ENCODE data around the gene PRKAR1B.

The PRKAR1B gene

GRCh38 chr7:572416-573268 lies 154.4 kb downstream of the PRKAR1B start:
- peak overlapping the region; percentile 63 for H3K4me3 Mint-ChIP-seq
- TF ChIP-seq CTCF (IDR thresholded peaks at IDR 0.05) = no peak
- peaks cover 2% of the 10 kb centered on the region for H3K27me3 Mint-ChIP-seq (ENCODE audit: low read depth, poor library complexity)
- peaks cover 65% of the 10 kb centered on the region for H3K4me1 Mint-ChIP-seq
- H3K9me3 Mint-ChIP-seq = peaks cover 9% of the 10 kb centered on the region
- H3K36me3 Mint-ChIP-seq (ENCODE audit: low read depth) = peaks cover 23% of the 10 kb centered on the region
- DNase-seq = peak; percentile 57
- H3K27ac Mint-ChIP-seq = peak overlapping the region; percentile 98

- Mint-ChIP-seq H3K9me3 (peaks cover 9% of the 10 kb centered on the region), H3K4me3 (no peak overlapping the region), H3K4me1 (peaks cover 61% of the 10 kb centered on the region), H3K36me3 (ENCODE audit: low read depth) (peaks cover 18% of the 10 kb centered on the region), H3K27ac (no peak overlapping the region), H3K27me3 (ENCODE audit: low read depth, poor library complexity) (peaks cover 2% of the 10 kb centered on the region)
- DNase-seq = no peak
- TF ChIP-seq CTCF (IDR thresholded peaks at IDR 0.05) = no peak
These were observed 155.2 kb downstream of the PRKAR1B start for GRCh38 chr7:571718-572415.

GRCh38 chr7:571096-571717 lies 155.9 kb downstream of the PRKAR1B start:
- Mint-ChIP-seq H3K36me3 (ENCODE audit: low read depth) (peaks cover 12% of the 10 kb centered on the region), H3K27me3 (ENCODE audit: low read depth, poor library complexity) (peaks cover 2% of the 10 kb centered on the region), H3K27ac (no peak overlapping the region), H3K9me3 (peaks cover 6% of the 10 kb centered on the region), H3K4me3 (no peak overlapping the region), H3K4me1 (peaks cover 54% of the 10 kb centered on the region)
- no peak for TF ChIP-seq CTCF (IDR thresholded peaks at IDR 0.05)
- DNase-seq = no peak

DNA sequence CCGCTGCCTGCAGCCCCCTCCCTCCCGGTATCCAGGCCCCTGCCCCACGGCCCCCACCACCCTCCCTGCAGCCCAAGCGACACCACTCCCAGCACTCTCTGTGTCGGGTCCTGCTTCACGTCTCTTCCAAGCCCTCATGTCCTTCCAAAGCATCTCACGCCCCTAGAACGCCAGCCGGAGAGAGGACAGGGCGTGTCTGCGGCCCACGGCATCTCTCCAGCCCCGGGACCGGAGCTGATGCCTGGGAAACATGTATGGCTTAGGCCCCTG lies 156.3 kb downstream of the PRKAR1B start:
- Mint-ChIP-seq H3K4me1 (peaks cover 50% of the 10 kb centered on the region), H3K27me3 (ENCODE audit: low read depth, poor library complexity) (peaks cover 2% of the 10 kb centered on the region), H3K36me3 (ENCODE audit: low read depth) (peaks cover 7% of the 10 kb centered on the region), H3K4me3 (no peak overlapping the region), H3K9me3 (peaks cover 1% of the 10 kb centered on the region), H3K27ac (no peak overlapping the region)
- DNase-seq = no peak
- TF ChIP-seq CTCF (IDR thresholded peaks at IDR 0.05) = no peak

DNA sequence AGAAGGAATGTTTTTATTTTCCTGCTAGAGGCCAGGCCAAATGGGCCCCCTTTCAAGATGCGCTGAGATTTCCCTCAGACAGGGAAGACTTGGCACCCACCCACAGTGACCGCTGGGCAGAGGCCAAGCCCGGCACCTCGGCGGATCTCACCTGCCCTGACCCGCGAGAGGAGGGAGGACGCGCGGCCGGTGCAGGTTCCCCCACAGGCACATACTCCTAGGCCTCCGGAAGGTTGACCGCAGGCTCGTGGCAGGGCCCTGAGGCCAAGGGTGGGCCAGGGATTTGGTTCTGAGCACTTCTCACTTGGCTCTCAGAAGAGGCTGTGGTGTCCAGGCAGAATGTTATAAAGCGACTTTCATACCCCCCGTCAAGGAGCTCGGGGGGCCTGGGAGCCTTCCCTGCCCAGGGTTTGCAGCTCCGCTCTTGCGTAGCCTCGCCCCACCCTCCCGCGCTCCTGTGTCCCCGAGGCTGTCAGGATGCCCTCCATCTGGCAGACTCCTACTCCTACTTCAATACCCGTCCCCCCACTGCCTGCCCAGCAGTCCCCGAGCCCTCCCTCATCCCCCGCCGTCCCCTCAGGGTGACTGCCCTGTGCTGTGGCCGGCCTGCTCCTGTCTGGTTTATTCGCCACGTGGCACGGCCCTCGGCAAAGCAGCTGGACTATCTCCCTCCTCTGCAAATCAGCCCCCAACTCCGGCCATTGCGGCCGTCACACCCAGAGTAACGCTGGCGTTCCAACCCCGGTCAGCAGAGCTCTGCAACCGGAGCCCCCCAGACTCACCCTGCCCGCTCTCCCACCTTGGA lies 156.9 kb downstream of the PRKAR1B start:
- H3K4me1 Mint-ChIP-seq = peaks cover 48% of the 10 kb centered on the region
- no peak overlapping the region for H3K4me3 Mint-ChIP-seq
- TF ChIP-seq CTCF (IDR thresholded peaks at IDR 0.05) = no peak
- no peak for DNase-seq
- H3K36me3 Mint-ChIP-seq (ENCODE audit: low read depth) = peaks cover 5% of the 10 kb centered on the region
- H3K27ac Mint-ChIP-seq = no peak overlapping the region
- peaks cover 2% of the 10 kb centered on the region for H3K27me3 Mint-ChIP-seq (ENCODE audit: low read depth, poor library complexity)
- no peaks in the 10 kb centered on the region for H3K9me3 Mint-ChIP-seq
